ENCODE results near the gene ZNF234. TPM values are rescaled to one million over a fixed set of nuclear protein-coding genes. Genes with fewer than 3 reads are reported as not detected.
A peak's percentile ranks its signal among the peaks of the same experiment; 100 is the strongest.
"Not testable (repeated sequence)": the region's sequence is repeated elsewhere in the genome, so short reads cannot be mapped to it uniquely, and the experiment has no call there.

ZNF234 gene
- 4.8 and 6.6 TPM in 2 replicates for polyA plus RNA-seq (2014; cell fraction: cytosol; rRNA removed)
- 7.6 and 8.7 TPM in 2 replicates for polyA plus RNA-seq (2014; cell fraction: nucleus; rRNA removed)

DNA sequence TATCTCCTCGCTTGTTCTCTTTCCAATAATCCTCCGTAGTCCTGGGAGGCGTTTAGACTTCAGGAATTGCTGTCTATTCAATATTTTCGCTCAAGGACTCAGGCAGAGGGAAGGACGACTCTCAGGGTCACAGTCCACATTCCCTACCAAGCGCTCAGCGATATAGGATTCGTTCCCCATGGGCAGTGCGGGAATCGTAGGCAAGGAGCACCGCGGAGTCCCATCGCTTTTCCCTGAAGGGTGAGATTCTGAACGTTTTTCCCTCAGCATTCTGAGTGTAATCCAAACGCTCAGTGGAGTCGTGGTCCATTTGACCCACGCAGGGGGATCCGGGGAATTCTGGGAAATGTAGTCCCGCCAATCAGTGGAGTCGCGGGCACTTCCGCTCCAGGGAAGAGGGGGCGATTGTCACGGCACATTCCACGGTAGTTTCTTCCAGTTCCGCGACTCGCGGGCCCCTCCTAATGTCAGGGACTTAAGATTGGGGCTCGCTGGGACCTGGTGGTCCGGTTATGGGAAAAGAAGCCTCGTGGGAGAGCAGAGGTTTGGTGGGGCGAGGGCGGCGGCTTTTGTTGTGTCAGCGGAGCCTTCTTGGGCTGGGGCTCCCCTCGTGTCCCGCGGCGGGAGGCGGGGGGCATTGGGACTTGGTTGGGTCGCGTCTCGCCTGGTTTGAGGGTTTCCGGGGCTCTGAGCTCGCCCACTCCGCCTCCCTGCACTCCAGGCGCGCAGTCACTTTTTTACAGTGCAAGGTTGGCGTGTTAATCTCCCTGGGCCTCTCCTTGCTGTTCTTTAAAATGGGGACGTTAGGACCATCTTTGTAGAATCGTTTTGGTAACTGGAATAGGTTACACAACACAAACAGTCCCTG, at the start of gene ZNF234:
Gene ZNF234 (plus strand): TSS at position 364 of the 868 bp plus-strand sequence. CDS start 3,079 bp downstream, outside the sequence.
- DNase-seq (ENCODE audit: low spot score), result peak; percentile 85

DNA sequence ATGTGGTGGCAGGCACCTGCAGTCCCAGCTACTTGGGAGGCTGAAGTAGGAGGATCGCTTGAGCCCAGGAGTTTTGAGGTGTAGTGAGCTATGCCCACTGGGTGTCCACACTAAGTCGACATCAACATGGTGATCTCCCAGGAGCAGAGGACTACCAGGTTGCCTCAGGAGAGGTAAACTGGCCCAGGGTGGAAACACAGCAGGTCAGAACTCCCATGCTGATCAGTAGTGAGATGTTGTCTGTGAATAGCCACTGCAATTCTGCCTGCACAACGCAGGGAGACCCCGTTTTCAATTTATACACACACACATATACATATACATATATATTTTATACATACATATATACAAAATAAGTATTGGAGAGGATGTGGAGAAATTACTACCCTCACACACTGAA, 49.2 kb upstream of the ZNF234 start:
- no peak for DNase-seq (ENCODE audit: low spot score)

DNA sequence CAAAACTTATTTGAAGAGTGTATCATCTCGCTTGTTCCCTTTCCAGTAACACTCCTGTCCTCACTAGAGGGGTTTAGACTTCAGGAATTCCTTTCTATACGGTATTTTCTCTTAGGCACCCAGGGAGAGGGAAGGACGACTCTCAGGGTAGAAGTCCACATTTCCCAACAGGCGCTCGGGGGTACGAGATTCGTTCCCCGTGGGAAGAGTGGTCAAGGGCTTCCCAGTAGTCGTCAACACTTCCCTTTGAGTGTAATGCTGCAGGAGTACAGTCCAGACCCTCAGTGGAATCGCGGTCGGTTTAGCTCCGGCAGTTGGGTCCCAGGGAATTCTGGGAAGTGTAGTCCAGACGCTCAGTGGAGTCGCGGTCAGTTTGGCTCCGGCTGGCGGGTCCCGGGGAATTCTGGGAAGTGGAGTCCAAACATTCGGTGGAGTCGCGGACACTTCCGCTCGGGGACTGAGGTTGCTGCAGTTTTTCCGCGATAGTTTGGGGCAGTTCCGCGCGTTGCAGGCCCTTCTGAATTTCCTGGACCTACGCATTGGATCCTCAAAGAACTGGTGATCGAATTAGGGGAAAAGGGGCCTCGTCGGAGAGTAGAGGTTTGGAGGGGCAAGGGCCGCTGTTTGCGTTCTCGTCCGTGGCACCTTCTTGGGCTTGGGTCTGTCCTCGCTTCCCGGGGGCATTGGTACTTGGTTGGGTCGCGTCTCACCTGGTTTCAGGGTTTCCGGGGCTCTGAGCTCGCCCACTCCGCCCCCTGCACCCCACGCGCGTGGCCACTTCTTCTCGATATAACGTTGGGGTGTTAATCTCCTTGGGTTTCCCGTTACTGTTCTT, 47.2 kb upstream of the ZNF234 start, which contains the start of gene ZNF224:
Gene ZNF224 (plus strand): TSS at position 431 of the 835 bp plus-strand sequence. CDS start 3,513 bp downstream, outside the sequence.
- DNase-seq (ENCODE audit: low spot score), result peak; percentile 88

DNA sequence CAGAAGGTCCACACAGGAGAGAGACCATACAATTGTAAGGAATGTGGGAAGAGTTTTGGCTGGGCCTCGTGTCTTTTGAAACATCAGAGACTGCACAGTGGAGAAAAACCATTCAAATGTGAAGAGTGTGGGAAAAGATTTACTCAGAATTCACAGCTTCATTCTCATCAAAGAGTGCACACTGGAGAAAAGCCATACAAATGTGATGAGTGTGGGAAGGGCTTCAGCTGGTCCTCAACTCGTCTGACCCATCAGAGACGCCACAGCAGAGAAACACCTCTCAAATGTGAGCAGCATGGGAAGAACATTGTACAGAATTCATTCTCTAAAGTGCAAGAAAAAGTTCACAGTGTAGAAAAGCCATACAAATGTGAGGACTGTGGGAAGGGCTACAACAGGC, 33.6 kb upstream of the ZNF234 start:
- DNase-seq (ENCODE audit: low spot score), result no peak

DNA sequence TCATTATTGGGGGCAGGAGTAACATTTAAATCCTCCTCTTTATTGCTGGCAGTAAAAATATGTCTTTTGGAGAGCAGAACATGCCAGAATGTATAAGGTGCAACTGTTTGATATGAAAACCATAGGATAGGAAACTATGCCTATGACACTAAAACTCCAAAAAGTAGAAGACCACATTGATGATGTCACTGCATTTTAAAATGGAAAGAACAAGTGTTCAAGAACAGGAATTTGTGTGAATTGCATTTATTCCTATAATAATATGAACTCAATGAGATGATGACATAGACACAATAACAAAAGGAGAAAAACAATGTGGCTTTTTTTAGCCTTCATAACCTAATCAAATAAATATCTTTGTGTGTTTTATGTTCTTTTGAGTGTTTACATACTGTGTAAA, 31.9 kb upstream of the ZNF234 start:
- DNase-seq (ENCODE audit: low spot score), result no peak

DNA sequence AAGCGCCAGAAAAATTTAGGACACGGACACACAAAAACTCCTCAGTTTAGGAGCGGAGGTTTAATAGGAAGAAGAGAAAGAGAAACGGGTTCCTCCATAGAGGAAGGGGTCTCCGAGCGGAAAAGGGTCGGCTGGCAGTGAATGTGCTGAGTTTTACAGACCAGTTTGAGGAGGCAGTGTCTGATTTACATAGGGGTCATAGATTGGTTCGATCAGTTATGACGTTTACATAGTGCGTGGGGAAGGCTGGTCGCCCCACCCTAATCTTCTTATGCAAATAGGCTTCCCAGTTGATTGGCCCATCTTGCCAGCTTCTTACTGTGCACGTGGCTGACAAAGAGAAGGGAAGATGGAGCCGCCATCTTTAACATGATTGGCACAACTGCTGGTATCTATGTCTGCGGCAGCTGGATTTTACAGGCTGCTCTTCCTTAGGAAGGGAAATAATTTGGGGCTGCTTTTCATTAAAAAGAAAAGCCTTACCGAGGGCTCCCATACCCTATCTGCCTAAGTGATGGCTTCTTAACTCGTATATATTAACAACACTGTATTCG, 29.4 kb upstream of the ZNF234 start:
- DNase-seq (ENCODE audit: low spot score), result peak; percentile 84

DNA sequence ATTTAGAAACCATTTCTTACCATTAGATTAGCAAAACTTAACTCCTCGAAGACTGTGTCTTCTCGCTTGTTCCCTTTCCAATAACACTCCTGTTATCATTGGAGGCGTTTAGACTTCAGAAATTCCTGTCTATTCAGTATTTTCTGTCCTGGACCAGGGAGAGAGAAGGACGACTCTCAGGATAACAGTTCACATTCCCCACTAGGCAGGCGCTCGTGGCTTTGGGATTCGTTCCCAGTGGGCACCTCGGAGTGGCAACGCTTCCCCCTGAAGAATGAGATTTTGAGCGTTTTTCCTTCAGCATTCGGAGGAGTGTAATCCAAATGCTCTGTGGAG, 28.6 kb upstream of the ZNF234 start:
- no peak for DNase-seq (ENCODE audit: low spot score)

DNA sequence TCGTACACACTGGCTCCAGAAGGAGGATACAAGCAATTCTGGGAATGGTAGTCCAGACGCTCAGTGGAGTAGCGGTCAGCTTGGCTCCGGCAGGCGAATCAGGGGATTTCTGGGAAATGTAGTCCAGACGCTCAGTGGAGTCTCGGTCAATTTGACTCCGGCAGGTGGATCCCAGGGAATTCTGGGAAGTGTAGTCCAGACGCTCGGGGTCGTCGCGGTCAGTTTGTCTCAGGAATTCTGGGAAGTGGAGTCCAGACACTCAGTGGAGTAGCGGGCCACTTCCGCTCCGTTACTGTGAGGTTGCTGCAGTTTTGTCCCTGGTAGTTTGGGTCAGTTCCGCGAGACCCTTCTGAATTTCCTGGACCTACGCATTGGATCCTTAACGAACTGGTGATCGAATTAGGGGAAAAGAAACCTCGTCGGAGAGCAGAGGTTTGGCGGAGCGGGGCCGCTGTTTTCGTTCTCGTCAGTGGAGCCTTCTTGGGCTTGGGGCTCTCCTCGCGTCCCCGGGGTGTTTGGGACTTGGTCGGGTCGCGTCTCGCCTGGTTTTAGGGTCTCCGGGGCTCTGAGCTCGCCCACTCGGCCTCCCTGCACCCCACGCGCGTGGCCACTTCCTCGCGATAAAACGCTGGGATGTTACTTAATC, 28.1 kb upstream of the ZNF234 start, which contains the start of gene ZNF225:
Gene ZNF225 (plus strand): TSS at position 262 of the 646 bp plus-strand sequence. CDS start 2,429 bp downstream, outside the sequence.
- DNase-seq (ENCODE audit: low spot score), result peak; percentile 97

DNA sequence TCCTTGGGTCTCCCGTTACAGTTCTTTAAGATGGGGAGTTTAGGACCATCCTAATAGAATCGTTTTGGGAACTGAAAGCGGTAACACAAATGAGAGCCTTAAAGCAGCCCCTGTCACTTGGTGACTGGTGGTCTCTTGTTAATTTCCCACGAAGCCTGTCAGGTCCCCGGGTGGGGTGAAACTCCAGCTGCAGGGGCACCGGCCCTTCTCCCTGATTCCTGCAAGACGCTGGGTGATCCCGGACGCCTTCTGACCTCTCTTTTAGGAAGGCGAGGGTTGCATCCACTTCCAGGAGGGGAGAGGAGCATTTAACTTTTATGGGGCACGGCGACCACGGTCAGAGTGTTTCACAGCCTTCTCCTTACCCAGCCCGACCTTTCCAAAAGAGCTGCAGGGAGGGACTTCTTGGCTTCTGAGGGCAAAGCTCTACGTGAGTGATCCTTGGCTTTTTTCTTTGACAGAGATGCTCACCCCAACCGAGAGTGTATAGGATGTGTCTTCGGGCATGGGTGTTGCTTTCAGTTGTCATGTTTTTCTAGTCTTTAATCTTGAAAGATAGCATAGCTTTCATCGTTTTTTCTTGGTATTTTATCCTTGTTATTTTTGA, 27.5 kb upstream of the ZNF234 start:
- DNase-seq (ENCODE audit: low spot score), result no peak

DNA sequence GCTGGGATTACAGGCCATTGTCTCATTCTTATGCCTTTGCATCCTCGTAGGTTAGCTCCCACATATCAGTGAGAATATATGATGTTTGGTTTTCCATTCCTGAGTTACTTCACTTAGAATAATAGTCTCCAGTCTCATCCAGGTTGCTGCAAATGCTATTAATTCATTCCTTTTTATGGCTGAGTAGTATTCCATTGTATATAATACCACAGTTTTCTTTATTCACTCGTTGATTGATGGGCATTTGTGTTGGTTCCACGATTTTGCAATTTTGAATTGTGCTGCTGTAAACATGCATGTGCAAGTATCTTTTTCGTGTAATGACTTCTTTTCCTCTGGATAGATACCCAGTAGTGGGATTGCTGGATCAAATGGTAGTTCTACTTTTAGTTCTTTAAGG, 20.2 kb upstream of the ZNF234 start:
- not testable (repeated sequence) for DNase-seq (ENCODE audit: low spot score)

DNA sequence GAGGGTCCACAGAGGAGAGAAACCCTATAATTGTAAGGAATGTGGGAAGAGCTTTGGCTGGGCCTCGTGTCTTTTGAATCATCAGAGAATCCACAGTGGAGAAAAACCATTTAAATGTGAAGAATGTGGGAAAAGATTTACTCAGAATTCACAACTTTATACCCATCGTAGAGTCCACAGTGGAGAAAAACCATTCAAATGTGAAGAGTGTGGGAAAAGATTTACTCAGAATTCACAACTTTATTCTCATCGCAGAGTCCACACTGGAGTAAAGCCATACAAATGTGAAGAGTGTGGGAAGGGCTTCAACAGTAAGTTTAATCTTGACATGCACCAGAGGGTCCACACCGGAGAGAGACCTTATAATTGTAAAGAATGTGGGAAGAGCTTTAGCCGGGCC, 9.4 kb upstream of the ZNF234 start:
- DNase-seq (ENCODE audit: low spot score), result no peak

DNA sequence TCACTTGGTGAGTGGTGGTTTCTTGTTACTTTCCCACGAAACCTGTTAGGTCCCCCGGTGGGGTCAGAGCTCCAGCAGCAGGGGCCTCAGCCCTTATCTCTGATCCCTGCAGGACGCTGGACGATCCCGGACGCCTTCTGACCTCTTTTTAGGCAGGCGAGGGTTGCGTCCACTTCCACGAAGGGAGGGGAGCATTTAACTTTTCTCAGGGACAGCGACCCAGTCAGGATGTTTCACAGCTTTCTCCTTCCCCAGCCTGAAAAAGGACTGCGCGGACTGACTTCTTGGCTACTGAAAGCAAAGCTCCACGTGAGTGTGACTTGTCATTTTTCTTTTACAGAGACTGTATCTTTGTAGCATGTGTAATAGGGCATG, 692 bp downstream of the ZNF234 start:
- DNase-seq (ENCODE audit: low spot score), result no peak

DNA sequence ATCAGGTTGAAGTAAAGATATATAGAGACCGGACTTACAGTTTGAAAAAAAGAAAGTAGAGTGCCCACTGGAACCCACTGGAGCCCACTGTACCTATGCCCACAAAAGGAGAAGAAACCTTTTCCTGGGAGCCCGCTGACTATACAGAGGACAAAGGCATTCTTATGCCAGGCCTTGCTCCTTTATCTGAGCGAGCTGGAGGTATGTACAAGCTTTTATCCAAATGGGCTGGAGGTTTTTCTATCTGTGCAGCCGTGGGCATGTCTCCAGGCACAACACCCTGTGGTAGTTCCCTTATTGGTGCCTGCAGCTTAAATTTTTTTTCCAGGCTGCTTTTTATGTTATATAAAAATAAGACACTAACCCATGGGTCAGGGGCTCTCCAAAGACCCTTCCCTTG, 8.4 kb downstream of the ZNF234 start:
- DNase-seq (ENCODE audit: low spot score), result no peak

DNA sequence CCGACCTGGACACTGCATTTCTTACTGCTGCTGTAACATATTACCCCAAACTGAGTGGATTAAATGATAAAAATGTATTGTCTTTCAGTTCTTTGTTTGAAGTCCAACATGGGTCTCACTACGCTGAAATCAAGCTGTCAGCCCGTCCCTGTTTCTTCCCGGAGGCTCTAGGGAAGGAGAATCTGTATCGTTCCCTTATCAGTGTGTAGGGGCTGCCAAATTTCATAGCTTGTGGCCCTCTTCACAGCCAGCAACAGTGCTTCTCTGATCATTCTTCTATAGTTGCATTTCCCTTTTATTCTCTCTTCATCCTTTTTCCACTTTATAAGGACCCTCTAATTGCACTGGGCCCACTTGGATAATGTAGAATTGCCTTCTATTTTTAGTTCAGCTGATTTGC, 10.1 kb downstream of the ZNF234 start:
- no peak for DNase-seq (ENCODE audit: low spot score)

DNA sequence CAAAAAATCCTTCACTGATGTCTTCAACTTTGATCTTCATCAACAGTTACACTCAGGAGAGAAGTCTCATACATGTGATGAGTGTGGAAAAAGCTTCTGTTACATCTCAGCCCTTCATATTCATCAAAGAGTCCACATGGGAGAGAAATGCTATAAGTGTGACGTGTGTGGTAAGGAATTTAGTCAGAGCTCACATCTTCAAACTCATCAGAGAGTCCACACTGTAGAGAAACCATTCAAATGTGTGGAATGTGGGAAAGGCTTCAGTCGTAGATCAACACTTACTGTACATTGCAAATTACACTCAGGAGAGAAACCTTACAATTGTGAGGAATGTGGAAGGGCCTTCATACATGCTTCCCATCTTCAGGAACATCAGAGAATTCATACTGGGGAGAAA, 15.1 kb downstream of the ZNF234 start:
- no peak for DNase-seq (ENCODE audit: low spot score)

DNA sequence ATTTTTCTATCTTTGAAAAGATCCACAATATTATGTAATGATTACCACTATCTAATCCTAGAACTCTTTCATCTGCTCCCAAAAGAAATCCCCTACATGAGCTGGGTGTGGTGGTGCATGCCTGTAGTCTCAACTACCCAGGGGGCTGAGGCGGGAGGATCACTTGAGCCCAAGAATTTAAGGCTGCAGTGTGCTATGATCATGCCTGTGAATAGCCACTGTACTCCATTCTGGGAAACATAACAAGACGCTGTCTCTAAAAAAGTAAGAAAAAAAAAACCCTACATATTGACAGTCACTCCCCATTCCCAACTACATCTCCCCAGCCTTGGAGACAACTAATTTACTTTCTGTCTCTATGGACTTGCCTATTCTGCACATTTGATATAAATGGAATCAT, 22.4 kb downstream of the ZNF234 start:
- no peak for DNase-seq (ENCODE audit: low spot score)

DNA sequence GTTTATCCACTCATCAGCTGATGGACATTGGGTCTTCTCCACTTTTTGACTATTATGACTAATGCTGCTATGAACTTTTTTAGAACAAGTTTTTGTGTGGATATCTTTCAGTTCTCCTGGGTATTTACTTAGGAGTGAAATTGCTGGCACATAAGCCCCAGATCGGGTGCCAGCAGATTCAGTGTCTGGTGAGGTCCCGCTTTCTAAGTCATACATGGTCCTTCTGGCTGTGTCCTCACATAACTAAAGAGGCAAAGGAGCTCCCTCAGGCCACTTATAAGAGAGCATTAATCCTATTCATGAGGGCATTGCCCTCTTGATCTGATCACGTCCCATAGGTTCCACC, 22.9 kb downstream of the ZNF234 start:
- no peak for DNase-seq (ENCODE audit: low spot score)

DNA sequence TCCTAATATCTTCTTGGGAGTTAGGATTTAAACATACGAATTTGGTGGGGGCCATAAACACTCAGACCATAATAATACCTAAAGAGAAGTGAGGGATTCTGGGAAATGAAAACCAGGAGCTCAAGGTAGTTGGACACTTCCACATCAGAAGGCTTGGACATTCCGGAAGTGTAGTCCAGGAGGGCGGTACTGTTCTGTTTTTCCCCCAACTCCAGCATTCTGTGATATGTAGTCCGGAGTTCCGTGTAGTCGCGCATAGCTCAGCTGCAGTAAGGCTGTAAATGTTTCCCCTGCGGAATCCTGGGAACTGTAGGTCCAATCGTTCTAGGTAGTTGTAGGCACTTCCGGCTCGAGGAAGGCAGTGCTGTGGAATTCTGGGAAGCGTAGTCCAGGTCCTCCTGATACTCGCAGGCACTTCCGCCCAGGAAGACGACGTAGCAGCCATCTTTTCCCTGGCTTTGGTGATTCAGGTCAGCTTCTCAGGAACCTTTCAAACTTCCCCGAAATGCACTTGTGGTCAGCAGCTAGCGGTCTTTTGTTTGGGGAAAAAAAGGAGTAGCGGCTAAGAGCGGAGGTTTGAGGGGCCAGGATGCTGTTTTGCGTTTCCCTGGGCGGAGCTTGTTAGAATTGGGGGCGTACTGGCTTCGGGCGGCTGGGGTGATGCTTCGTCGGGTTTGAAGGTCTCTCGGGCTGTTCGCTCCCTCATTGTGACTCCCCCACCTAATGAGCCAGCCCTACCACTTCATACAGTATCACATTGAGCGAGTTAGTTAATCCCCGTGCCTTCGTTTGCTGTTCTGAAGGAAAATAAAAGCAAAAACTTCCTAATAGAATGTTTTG, 23.5 kb downstream of the ZNF234 start, which contains the start of gene ZNF226:
Gene ZNF226 (plus strand): TSS at position 428 of the 840 bp plus-strand sequence. CDS start 4,981 bp downstream, outside the sequence.
- peak; percentile 98 for DNase-seq (ENCODE audit: low spot score)

DNA sequence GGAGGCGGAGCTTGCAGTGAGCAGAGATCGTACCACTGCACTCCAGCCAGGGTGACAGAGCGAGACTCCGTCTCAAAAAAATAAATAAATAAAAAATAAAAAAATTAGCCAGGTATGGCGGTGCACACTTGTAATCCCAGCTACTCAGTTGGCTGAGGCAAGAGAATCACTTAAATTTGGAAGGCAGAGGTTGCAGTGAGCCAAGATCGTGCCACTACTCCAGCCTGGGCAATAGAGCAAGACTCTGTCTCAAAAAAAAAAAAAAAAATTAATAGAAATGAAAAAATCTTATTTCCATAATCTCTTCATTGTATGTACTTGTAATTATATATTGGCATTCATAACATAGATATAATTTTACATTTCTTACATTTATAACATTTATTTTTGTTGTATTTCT, 29.3 kb downstream of the ZNF234 start:
- DNase-seq (ENCODE audit: low spot score), result not testable (repeated sequence)

DNA sequence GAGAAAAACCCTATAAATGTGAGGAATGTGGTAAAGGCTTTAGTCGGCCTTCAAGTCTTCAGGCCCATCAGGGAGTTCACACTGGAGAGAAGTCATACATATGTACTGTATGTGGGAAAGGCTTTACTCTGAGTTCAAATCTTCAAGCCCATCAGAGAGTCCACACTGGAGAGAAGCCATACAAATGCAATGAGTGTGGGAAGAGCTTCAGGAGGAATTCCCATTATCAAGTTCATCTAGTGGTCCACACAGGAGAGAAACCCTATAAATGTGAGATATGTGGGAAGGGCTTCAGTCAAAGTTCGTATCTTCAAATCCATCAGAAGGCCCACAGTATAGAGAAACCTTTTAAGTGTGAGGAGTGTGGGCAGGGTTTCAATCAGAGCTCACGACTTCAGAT, 35.2 kb downstream of the ZNF234 start:
- DNase-seq (ENCODE audit: low spot score), result no peak

Data from SK-N-DZ (cell line).